HEK293T (cell line): ENCODE data around the gene KRTAP4-6.

Source experiments
- ARNT ChIP-seq: fragments of 450-650 bp; IDR thresholded peaks from 2 replicates; pipeline ENCODE4 v1.6.1; 2017; ENCODE audit warnings: mild to moderate bottlenecking
- FOXA1 ChIP-seq: fragments of 450-650 bp; IDR thresholded peaks from 2 replicates; pipeline ENCODE4 v1.6.1; 2016; ENCODE audit warnings: mild to moderate bottlenecking
- FOXK2 ChIP-seq: fragments of 450-650 bp; IDR thresholded peaks from 2 replicates; pipeline ENCODE4 v1.6.1; 2016; ENCODE audit warnings: mild to moderate bottlenecking
- FOXM1 ChIP-seq: fragments of 450-650 bp; IDR thresholded peaks from 2 replicates; pipeline ENCODE4 v1.6.1; 2017; ENCODE audit warnings: mild to moderate bottlenecking, borderline replicate concordance
- HDGF ChIP-seq: fragments of 450-650 bp; IDR thresholded peaks from 2 replicates; pipeline ENCODE4 v1.6.1; 2017; ENCODE audit warnings: antibody characterized with exemption, borderline replicate concordance
- LEF1 ChIP-seq: fragments of 450-650 bp; IDR thresholded peaks from 2 replicates; pipeline ENCODE4 v1.6.1; 2017; ENCODE audit warnings: mild to moderate bottlenecking, borderline replicate concordance
- PKNOX1 ChIP-seq: fragments of 450-650 bp; IDR thresholded peaks from 2 replicates; pipeline ENCODE4 v1.6.1; 2016
- SP1 ChIP-seq: fragments of 450-650 bp; IDR thresholded peaks from 2 replicates; pipeline ENCODE4 v1.6.1; 2017
- SUZ12 ChIP-seq: fragments of 450-650 bp; IDR thresholded peaks from 2 replicates; pipeline ENCODE4 v1.6.1; 2016; ENCODE audit warnings: mild to moderate bottlenecking
- ZNF384 ChIP-seq: fragments of 450-650 bp; IDR thresholded peaks from 2 replicates; pipeline ENCODE4 v1.6.1; 2016

GRCh38 chr17:41178341-41178740, 38.0 kb upstream of the KRTAP4-6 start:
- no peak for TF ChIP-seq HDGF
- no peak for TF ChIP-seq FOXA1
- TF ChIP-seq SUZ12, result no peak
- no peak for TF ChIP-seq SP1
- no peak for TF ChIP-seq ZNF384
- TF ChIP-seq FOXM1, result no peak
- TF ChIP-seq ARNT, result no peak
- no peak for TF ChIP-seq FOXK2
- TF ChIP-seq LEF1, result no peak
- no peak for TF ChIP-seq PKNOX1
